Calu3 (cell line): ENCODE measurements around the gene MACROD2. TPM values are rescaled to one million over a fixed set of nuclear protein-coding genes. Genes with fewer than 3 reads are reported as not detected.

Experiments
- BruUV-seq: library from RNA; stranded (reverse); fragments of 400-500 nt; replicated peaks from 2 replicates; lab custom pipeline; 2021; lab: Mats Ljungman, UMichigan
- CTCF ChIA-PET: fragments of 300-600 bp; sonication (Branson Sonifier 250); formaldehyde crosslinking; loops from one replicate; lab custom pipeline; 2022; ENCODE audit warnings: antibody characterized with exemption; lab: Charles Lee
- DNase-seq: peaks from one replicate; pipeline ENCODE4 v3.0.0; 2022
- H3K27ac Mint-ChIP-seq: one replicate; pipeline ENCODE4 v1.8.0; 2022; ENCODE audit warnings: mixed read lengths; ENCODE audit not compliant: unreplicated experiment
- H3K27me3 Mint-ChIP-seq: one replicate; pipeline ENCODE4 v1.8.0; 2022; ENCODE audit warnings: mixed read lengths; ENCODE audit not compliant: unreplicated experiment
- H3K36me3 Mint-ChIP-seq: one replicate; pipeline ENCODE4 v1.8.0; 2022; ENCODE audit warnings: mild to moderate bottlenecking, moderate library complexity, mixed read lengths; ENCODE audit not compliant: insufficient read depth, unreplicated experiment
- H3K4me1 Mint-ChIP-seq: one replicate; pipeline ENCODE4 v1.8.0; 2022; ENCODE audit warnings: mild to moderate bottlenecking, low read depth, mixed read lengths; ENCODE audit not compliant: unreplicated experiment
- H3K4me3 Mint-ChIP-seq: one replicate; pipeline ENCODE4 v1.8.0; 2022; ENCODE audit warnings: mild to moderate bottlenecking, low read depth, moderate library complexity, mixed read lengths; ENCODE audit not compliant: unreplicated experiment
- H3K9me3 Mint-ChIP-seq: one replicate; pipeline ENCODE4 v1.8.0; 2022; ENCODE audit warnings: low read depth, mixed read lengths; ENCODE audit not compliant: unreplicated experiment
- intact Hi-C: fragments of 100-400 bp; cut with micrococcal nuclease; formaldehyde crosslinking; loops from one replicate; pipeline ENCODE4 v1.10.0; 2022; ENCODE audit not compliant: unreplicated experiment
- total RNA-seq: library from RNA; stranded (reverse); gene quantifications from 2 replicates; pipeline ENCODE4 v1.2.3, GENCODE V29; 2022
- TF ChIP-seq, protein P1 (sequence below): fragments of 200-600 bp; IDR thresholded peaks from one replicate; pipeline ENCODE4 v1.8.0; 2022; ENCODE audit warnings: antibody characterized with exemption; ENCODE audit not compliant: unreplicated experiment

Gene MACROD2
- total RNA-seq, 1 experiment from 2014 or later = 29.4 TPM

GRCh38 chr20:15913391-15914025 is 1918.2 kb downstream of the MACROD2 start:
- intact Hi-C loops = no loop called here
- H3K36me3 Mint-ChIP-seq = no peaks in the 10 kb centered on the region
- TF ChIP-seq, protein P1, sequence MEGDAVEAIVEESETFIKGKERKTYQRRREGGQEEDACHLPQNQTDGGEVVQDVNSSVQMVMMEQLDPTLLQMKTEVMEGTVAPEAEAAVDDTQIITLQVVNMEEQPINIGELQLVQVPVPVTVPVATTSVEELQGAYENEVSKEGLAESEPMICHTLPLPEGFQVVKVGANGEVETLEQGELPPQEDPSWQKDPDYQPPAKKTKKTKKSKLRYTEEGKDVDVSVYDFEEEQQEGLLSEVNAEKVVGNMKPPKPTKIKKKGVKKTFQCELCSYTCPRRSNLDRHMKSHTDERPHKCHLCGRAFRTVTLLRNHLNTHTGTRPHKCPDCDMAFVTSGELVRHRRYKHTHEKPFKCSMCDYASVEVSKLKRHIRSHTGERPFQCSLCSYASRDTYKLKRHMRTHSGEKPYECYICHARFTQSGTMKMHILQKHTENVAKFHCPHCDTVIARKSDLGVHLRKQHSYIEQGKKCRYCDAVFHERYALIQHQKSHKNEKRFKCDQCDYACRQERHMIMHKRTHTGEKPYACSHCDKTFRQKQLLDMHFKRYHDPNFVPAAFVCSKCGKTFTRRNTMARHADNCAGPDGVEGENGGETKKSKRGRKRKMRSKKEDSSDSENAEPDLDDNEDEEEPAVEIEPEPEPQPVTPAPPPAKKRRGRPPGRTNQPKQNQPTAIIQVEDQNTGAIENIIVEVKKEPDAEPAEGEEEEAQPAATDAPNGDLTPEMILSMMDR = no peak
- H3K4me1 Mint-ChIP-seq = no peaks in the 10 kb centered on the region
- H3K4me3 Mint-ChIP-seq = no peak overlapping the region
- CTCF ChIA-PET = no interaction called here
- no peaks in the 10 kb centered on the region for H3K27me3 Mint-ChIP-seq
- H3K9me3 Mint-ChIP-seq = no peaks in the 10 kb centered on the region
- no peak overlapping the region for H3K27ac Mint-ChIP-seq
- no TSS peak for BruUV-seq
- DNase-seq = no peak

DNA sequence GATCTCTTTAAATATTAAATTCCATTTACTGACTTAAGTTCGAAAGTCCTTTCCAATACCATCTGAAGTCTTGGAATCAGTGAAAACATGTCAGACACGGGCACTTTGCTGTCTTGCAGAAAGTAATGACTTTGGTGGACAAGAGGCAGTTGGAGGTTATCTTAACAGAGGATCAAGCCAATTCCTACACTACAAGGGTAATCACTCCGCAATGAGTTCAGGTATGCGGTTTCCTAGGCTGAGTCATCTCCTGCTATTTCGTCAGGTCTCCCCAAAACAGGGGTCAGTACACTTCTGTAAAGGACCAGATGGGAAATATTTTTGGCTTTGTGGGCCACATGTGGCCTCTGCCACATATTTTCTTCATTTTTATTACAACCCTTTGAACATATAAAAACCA is 1921.3 kb downstream of the MACROD2 start:
- Mint-ChIP-seq H3K27ac (no peak overlapping the region), H3K4me3 (no peak overlapping the region), H3K27me3 (no peaks in the 10 kb centered on the region), H3K9me3 (no peaks in the 10 kb centered on the region), H3K36me3 (no peaks in the 10 kb centered on the region), H3K4me1 (no peaks in the 10 kb centered on the region)
- TF ChIP-seq, protein P1 = no peak
- intact Hi-C loops = no loop called here
- DNase-seq = no peak
- no TSS peak for BruUV-seq
- CTCF ChIA-PET = no interaction called here

GRCh38 chr20:15917283-15917682 is 1922.0 kb downstream of the MACROD2 start:
- Mint-ChIP-seq H3K4me3 (no peak overlapping the region), H3K4me1 (no peaks in the 10 kb centered on the region), H3K27ac (no peak overlapping the region), H3K9me3 (no peaks in the 10 kb centered on the region), H3K36me3 (no peaks in the 10 kb centered on the region), H3K27me3 (no peaks in the 10 kb centered on the region)
- intact Hi-C loops = no loop called here
- CTCF ChIA-PET = no interaction called here
- no peak for DNase-seq
- TF ChIP-seq, protein P1 = no peak
- BruUV-seq = no TSS peak

GRCh38 chr20:15918631-15919030 is 1923.3 kb downstream of the MACROD2 start:
- H3K27me3 Mint-ChIP-seq = no peaks in the 10 kb centered on the region
- CTCF ChIA-PET = no interaction called here
- intact Hi-C loops = no loop called here
- no peak for DNase-seq
- no TSS peak for BruUV-seq
- no peaks in the 10 kb centered on the region for H3K9me3 Mint-ChIP-seq
- H3K27ac Mint-ChIP-seq = no peak overlapping the region
- no peaks in the 10 kb centered on the region for H3K36me3 Mint-ChIP-seq
- no peaks in the 10 kb centered on the region for H3K4me1 Mint-ChIP-seq
- TF ChIP-seq, protein P1 = no peak
- H3K4me3 Mint-ChIP-seq = no peak overlapping the region
